Measurements from ENCODE around the gene SLC7A4.

DNA sequence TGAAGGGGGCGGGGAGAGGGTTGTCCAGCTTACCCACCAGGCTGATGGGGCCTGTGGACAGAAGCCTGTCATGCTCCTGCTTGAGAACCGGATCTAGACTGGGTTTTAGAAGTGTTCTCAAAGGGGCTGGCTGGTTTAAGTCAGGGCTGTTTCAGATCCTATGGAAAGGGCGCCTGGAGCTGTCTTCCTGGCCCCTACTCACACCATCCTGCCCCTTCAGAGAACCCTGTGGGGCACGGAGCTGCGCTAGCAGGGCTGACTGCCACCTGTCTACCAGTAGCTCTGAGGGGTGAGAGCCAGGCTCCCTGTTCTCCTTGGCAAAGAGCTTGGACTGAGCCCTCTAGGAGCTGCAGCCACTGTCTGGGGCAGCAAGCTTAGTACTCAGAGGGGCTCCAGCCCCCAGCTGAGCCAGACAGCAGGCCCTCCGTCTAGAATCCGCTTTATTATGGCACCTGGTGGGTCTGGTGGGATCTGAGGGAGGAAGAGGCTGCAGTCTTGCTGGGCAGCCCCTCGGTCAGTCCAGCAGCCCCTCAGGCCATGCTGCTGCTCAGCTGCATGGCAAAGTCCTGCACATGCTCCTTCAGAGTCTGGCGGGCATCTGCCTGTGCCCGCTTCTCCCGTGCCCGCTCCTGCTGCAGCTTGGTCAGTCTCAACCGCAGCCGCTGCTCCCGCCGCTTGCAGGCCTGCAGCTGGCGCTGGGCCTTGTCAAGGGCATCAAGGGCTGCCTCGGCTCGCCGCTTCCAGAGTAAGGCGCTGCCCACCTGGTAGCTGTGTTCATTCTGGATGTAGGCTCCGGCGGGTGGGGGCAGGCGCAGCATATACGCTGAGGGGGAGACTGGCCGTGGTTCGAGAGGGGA, 32.8 kb downstream of the SLC7A4 start:
- TF ChIP-seq, protein P1, sequence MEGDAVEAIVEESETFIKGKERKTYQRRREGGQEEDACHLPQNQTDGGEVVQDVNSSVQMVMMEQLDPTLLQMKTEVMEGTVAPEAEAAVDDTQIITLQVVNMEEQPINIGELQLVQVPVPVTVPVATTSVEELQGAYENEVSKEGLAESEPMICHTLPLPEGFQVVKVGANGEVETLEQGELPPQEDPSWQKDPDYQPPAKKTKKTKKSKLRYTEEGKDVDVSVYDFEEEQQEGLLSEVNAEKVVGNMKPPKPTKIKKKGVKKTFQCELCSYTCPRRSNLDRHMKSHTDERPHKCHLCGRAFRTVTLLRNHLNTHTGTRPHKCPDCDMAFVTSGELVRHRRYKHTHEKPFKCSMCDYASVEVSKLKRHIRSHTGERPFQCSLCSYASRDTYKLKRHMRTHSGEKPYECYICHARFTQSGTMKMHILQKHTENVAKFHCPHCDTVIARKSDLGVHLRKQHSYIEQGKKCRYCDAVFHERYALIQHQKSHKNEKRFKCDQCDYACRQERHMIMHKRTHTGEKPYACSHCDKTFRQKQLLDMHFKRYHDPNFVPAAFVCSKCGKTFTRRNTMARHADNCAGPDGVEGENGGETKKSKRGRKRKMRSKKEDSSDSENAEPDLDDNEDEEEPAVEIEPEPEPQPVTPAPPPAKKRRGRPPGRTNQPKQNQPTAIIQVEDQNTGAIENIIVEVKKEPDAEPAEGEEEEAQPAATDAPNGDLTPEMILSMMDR (conservative IDR thresholded peaks at IDR 0.05; ENCODE audit: low read length): no peak
- TF ChIP-seq EZH2phosphoT487 (IDR thresholded peaks at IDR 0.05; ENCODE audit: borderline replicate concordance, low read depth, low read length): no peak

All from OCI-LY7 (cell line).